Esophagus squamous epithelium (tissue), 4 donors: ENCODE measurements around the gene ERC2.

Source experiments
- POLR2A ChIP-seq, 4 donors: fragments of 450-650 bp; IDR thresholded peaks; one replicate each; pipeline ENCODE4 v1.6.1; 2017; ENCODE audit warnings: antibody characterized with exemption in 4 of 4, mild to moderate bottlenecking in 4 of 4, moderate library complexity in 3 of 4
- TF ChIP-seq, protein P1 (sequence below), 6 experiments: fragments of 450-650 bp in 4 of 6; fragments of 200-600 bp in 2 of 6; sonication (generic) in 2 of 6; IDR thresholded peaks; one replicate each; pipeline ENCODE4 v1.5.1; 2016 to 2019; ENCODE audit warnings: antibody characterized with exemption in 6 of 6, mild to moderate bottlenecking in 4 of 6, moderate library complexity in 4 of 6

DNA sequence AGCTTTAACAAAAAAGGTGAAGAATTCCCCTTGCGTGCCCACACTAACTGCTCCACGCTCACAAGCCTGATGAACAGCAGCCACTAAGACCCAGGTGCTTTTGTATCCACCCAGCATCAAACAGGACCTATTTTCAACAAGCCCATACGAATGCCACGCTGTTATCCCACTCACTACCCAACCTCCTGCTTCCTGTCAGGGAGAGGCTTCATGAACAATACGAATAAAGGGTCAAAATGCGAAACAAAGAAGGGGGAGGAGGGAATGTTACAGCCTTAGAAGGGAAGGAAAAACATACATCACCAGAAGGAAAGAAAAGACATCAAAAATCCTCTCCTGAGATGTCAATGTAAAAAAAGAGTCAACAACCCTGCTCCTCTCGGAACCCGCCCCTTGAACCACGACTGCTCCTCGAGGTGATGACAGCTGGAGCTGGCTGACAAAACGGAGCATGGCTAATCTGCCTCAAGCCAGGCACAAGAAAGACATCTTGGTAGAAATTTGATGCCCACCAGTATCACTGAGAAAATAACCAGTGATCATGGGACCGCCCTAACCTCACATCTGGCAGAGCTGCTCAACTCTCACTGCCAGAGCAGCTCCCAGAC is 9.7 kb downstream of the ERC2 start:
- TF ChIP-seq, protein P1, sequence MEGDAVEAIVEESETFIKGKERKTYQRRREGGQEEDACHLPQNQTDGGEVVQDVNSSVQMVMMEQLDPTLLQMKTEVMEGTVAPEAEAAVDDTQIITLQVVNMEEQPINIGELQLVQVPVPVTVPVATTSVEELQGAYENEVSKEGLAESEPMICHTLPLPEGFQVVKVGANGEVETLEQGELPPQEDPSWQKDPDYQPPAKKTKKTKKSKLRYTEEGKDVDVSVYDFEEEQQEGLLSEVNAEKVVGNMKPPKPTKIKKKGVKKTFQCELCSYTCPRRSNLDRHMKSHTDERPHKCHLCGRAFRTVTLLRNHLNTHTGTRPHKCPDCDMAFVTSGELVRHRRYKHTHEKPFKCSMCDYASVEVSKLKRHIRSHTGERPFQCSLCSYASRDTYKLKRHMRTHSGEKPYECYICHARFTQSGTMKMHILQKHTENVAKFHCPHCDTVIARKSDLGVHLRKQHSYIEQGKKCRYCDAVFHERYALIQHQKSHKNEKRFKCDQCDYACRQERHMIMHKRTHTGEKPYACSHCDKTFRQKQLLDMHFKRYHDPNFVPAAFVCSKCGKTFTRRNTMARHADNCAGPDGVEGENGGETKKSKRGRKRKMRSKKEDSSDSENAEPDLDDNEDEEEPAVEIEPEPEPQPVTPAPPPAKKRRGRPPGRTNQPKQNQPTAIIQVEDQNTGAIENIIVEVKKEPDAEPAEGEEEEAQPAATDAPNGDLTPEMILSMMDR (IDR thresholded peaks at IDR 0.05), result no peak
- TF ChIP-seq POLR2A (IDR thresholded peaks at IDR 0.05), result no peak
